HAP-1 (cell line): Measurements from ENCODE around the gene PDZD2.

Experiments used
- DNase-seq, 2 experiments: peaks; one replicate each; pipeline ENCODE4 v3.0.0-alpha.2; 2016 to 2020; ENCODE audit warnings: low spot score in 2 of 2
- H3K27me3 ChIP-seq: fragments of 250-450 bp; sonication (Bioruptor Pico); 2 replicates; pipeline ENCODE4 v1.5.1; 2020; ENCODE audit warnings: low read depth, mild to moderate bottlenecking, moderate library complexity
- H3K36me3 ChIP-seq: fragments of 250-450 bp; sonication (Bioruptor Pico); replicated peaks from 2 replicates; pipeline ENCODE4 v1.5.1; 2020; ENCODE audit warnings: mild to moderate bottlenecking
- H3K4me1 ChIP-seq: fragments of 250-450 bp; sonication (Bioruptor Pico); 2 replicates; pipeline ENCODE4 v1.5.1; 2020; ENCODE audit warnings: mild to moderate bottlenecking
- H3K4me3 ChIP-seq: fragments of 250-450 bp; sonication (Bioruptor Pico); 2 replicates; pipeline ENCODE4 v1.5.1; 2020; ENCODE audit warnings: mild to moderate bottlenecking, moderate library complexity
- H3K9me3 ChIP-seq: fragments of 250-450 bp; sonication (Bioruptor Pico); 2 replicates; pipeline ENCODE4 v1.5.1; 2020; ENCODE audit warnings: mild to moderate bottlenecking, moderate library complexity
- in situ Hi-C: fragments of 300-500 bp; cut with MboI; formaldehyde crosslinking; loops from 3 replicates; pipeline ENCODE4 v1.14.3; 2020; ENCODE audit warnings: low sequenced_read_pairs, inconsistent platforms, mixed read lengths

The PDZD2 gene

GRCh38 chr5:31741496-31741895 lies 102.6 kb downstream of the PDZD2 start:
- in situ Hi-C loops: no loop called here
- Histone ChIP-seq H3K36me3 (no peaks in the 10 kb centered on the region), H3K4me1 (no peaks in the 10 kb centered on the region), H3K9me3 (no peaks in the 10 kb centered on the region), H3K27me3 (no peaks in the 10 kb centered on the region), H3K4me3 (no peak overlapping the region)
- DNase-seq: no peak

DNA sequence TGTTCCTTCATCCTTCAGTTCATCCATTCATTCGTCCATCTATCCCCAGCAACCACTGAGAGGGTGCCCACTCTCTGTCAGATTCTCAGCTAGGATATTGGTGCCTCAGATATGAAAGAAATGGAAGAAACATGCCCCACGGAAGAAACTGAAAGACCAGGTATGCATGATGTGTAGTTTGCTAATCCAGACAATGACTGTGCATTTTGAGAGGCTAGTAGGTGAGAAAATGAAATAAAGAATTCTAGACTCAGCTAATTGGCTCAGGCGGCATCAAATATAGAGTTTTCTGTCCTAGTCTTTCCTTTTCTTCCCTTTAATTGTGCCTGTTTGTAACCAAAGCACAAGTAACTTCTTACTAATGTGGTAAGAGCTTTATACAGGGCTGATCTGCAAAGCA lies 104.7 kb downstream of the PDZD2 start:
- H3K4me1 ChIP-seq: no peaks in the 10 kb centered on the region
- H3K4me3 ChIP-seq: no peak overlapping the region
- in situ Hi-C loops: no loop called here
- no peaks in the 10 kb centered on the region for H3K9me3 ChIP-seq
- no peaks in the 10 kb centered on the region for H3K36me3 ChIP-seq
- H3K27me3 ChIP-seq: no peaks in the 10 kb centered on the region
- no peak for DNase-seq

- no peak for DNase-seq
- Histone ChIP-seq H3K9me3 (no peaks in the 10 kb centered on the region), H3K4me3 (no peak overlapping the region), H3K27me3 (no peaks in the 10 kb centered on the region), H3K4me1 (no peaks in the 10 kb centered on the region), H3K36me3 (no peaks in the 10 kb centered on the region)
- in situ Hi-C loops: no loop called here
Observed at GRCh38 chr5:31748458-31749172, 109.7 kb downstream of the PDZD2 start.

DNA sequence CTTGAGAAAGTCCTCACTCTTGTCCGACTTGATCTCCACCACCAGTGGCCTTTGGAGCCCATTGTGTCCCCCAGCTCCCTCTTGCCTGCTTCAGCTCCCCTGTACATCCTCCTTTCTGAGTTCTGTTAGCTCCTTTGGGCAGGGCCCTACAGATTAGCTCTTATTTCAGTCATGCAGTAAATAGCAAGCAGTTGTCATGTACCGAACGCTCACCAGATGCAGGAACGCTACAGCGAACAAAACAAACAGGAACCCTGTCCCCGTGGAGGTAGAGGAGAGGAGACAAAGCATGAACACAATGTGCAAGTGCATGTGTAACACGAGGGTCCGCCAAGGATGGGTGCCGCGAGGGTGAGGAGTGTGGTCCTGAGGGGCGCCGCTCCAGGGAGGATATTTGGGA lies 111.3 kb downstream of the PDZD2 start:
- no peak overlapping the region for H3K4me3 ChIP-seq
- DNase-seq: no peak
- no peaks in the 10 kb centered on the region for H3K36me3 ChIP-seq
- H3K4me1 ChIP-seq: no peaks in the 10 kb centered on the region
- no peaks in the 10 kb centered on the region for H3K9me3 ChIP-seq
- in situ Hi-C loops: no loop called here
- no peaks in the 10 kb centered on the region for H3K27me3 ChIP-seq

GRCh38 chr5:31751610-31752009 lies 112.7 kb downstream of the PDZD2 start:
- Histone ChIP-seq H3K9me3 (no peaks in the 10 kb centered on the region), H3K36me3 (no peaks in the 10 kb centered on the region), H3K4me3 (no peak overlapping the region), H3K4me1 (no peaks in the 10 kb centered on the region), H3K27me3 (no peaks in the 10 kb centered on the region)
- DNase-seq: no peak
- in situ Hi-C loops: no loop called here

DNA sequence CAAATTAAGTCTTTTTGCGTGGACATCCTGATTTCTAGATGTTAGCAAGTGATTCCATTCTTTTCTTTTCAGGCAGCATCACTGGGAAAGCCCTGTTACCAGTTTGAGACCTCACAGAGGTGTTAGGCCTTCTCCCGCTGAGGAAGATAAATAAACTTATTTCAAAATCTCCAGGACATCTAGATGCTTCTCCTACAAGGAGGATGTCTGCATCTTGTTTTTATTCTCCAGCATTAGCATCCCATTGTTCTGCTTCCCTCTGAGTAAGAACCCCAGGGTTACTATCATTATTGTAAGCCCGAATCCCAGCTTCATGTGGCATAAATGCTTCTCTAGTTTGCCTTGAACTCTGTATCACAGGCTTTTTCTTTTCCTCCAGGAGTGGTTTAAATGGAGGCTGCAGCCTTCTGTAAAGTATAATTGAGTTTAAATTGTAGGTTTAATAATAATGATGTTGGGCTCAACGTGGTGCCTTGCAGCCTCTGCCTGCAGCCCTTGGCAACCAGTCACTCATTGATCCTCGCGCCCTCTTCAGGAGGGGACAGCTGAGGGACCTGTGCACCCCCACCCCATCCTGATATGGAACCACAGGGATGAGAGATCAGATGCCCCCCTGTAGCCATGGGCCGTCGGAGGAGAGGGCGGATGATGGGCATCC lies 114.9 kb downstream of the PDZD2 start:
- in situ Hi-C loops: no loop called here
- Histone ChIP-seq H3K9me3 (no peaks in the 10 kb centered on the region), H3K27me3 (no peaks in the 10 kb centered on the region), H3K36me3 (no peaks in the 10 kb centered on the region), H3K4me3 (no peak overlapping the region), H3K4me1 (no peaks in the 10 kb centered on the region)
- DNase-seq: no peak

GRCh38 chr5:31754358-31754704 lies 115.4 kb downstream of the PDZD2 start:
- in situ Hi-C loops: no loop called here

GRCh38 chr5:31754741-31755675 lies 116.1 kb downstream of the PDZD2 start:
- Histone ChIP-seq H3K27me3 (no peaks in the 10 kb centered on the region), H3K4me1 (no peaks in the 10 kb centered on the region), H3K9me3 (no peaks in the 10 kb centered on the region), H3K36me3 (no peaks in the 10 kb centered on the region), H3K4me3 (no peak overlapping the region)
- no peak for DNase-seq
- in situ Hi-C loops: no loop called here

More at GRCh38 chr5:31754358-31754704, 115.4 kb downstream of the PDZD2 start:
- Histone ChIP-seq H3K36me3 (no peaks in the 10 kb centered on the region), H3K27me3 (no peaks in the 10 kb centered on the region), H3K4me3 (no peak overlapping the region), H3K4me1 (no peaks in the 10 kb centered on the region), H3K9me3 (no peaks in the 10 kb centered on the region)
- DNase-seq: no peak

DNA sequence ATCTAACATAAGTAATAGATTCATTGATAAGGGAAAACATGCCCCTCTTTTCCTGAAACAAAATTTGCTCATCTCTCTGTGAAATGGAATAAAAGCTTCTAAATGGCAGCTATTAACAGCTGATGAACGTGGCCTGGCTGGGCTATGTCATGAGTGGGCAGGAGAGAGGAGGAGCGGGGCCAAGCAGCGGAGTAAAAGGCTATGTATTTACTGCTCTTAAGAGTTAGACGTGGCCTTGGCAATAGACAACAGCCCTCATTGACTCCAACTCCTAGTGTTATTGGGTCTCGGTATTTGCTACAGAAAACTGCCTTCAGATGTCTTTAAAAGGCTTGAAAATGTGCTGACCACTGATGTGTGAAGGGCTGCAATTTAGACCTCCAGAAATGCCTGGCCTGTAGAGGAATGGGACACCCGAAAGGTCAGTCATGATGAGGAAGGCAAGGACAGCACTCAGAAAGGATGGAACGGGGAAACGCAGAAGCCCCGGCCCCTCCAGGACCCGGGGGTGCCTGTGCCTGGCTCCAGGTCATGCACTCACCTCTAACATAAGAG lies 116.8 kb downstream of the PDZD2 start:
- Histone ChIP-seq H3K36me3 (no peaks in the 10 kb centered on the region), H3K4me1 (no peaks in the 10 kb centered on the region), H3K9me3 (no peaks in the 10 kb centered on the region), H3K27me3 (no peaks in the 10 kb centered on the region), H3K4me3 (no peak overlapping the region)
- no peak for DNase-seq
- in situ Hi-C loops: no loop called here

DNA sequence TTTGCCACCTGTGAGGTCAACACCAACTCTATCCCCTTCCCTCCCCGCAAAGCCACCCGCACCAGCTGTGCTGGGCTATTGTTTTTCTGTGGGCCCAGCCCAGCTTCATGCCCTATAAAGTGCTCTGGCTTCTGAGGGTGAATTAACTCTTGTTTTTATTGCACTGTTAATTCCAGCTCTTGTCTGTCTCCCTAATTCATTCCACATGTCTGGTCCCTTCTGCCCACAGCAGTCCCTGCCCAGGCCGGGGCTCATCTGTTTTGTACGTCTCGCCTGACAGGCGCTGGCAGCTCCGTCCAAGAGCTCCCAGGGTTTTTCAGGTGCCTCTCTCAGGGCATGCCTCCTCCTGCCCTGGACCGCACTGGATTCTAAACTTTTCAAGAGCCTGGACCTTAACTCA lies 118.9 kb downstream of the PDZD2 start:
- in situ Hi-C loops: no loop called here
- no peak overlapping the region for H3K4me3 ChIP-seq
- H3K27me3 ChIP-seq: no peaks in the 10 kb centered on the region
- no peak for DNase-seq
- H3K36me3 ChIP-seq: no peaks in the 10 kb centered on the region
- no peaks in the 10 kb centered on the region for H3K9me3 ChIP-seq
- no peaks in the 10 kb centered on the region for H3K4me1 ChIP-seq

- no peaks in the 10 kb centered on the region for H3K27me3 ChIP-seq
- in situ Hi-C loops: no loop called here
Observed at GRCh38 chr5:31758803-31759425, 120.0 kb downstream of the PDZD2 start.

GRCh38 chr5:31759925-31760324 lies 121.0 kb downstream of the PDZD2 start:
- H3K9me3 ChIP-seq: no peaks in the 10 kb centered on the region
- H3K27me3 ChIP-seq: no peaks in the 10 kb centered on the region
- DNase-seq: no peak
- in situ Hi-C loops: no loop called here
- H3K4me3 ChIP-seq: no peak overlapping the region
- no peaks in the 10 kb centered on the region for H3K36me3 ChIP-seq
- H3K4me1 ChIP-seq: no peaks in the 10 kb centered on the region

More at GRCh38 chr5:31758803-31759425, 120.0 kb downstream of the PDZD2 start:
- no peak overlapping the region for H3K4me3 ChIP-seq
- H3K9me3 ChIP-seq: no peaks in the 10 kb centered on the region
- DNase-seq: no peak
- H3K36me3 ChIP-seq: no peaks in the 10 kb centered on the region
- H3K4me1 ChIP-seq: no peaks in the 10 kb centered on the region

DNA sequence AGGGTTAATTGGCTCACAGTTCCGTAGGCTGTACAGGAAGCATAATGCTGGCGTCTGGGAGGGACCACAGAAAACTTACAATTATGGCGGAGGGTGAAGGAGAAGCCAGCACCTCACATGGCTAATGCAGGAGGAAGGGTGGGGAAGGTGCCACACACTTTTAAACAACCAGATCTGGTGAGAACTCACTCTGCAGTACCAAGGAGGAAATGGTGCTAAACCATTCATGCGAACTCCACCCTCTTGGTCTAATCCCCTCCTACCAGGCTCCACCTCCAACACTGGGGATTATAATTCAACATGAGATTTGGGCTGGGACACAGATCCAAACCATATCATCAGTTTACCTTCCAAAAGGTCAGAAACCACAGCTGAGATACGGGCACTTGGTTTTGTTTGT lies 122.9 kb downstream of the PDZD2 start:
- in situ Hi-C loops: no loop called here
- H3K4me3 ChIP-seq: no peak overlapping the region

More for the DNA sequence above, 122.9 kb downstream of the PDZD2 start:
- Histone ChIP-seq H3K4me1 (no peaks in the 10 kb centered on the region), H3K36me3 (no peaks in the 10 kb centered on the region), H3K9me3 (no peaks in the 10 kb centered on the region), H3K27me3 (no peaks in the 10 kb centered on the region)
- no peak for DNase-seq
